SU-DHL-6 (cell line): Measurements from ENCODE around the gene CIBAR2.
"Not testable (repeated sequence)": the region's sequence is repeated elsewhere in the genome, so short reads cannot be mapped to it uniquely, and the experiment has no call there.

Experiments
- H2AFZ ChIP-seq: fragments of 200-600 bp; sonication (generic); 2 replicates; pipeline ENCODE4 v1.6.1; 2014; ENCODE audit warnings: low read depth, mild to moderate bottlenecking, moderate library complexity, mixed read lengths, antibody characterized with exemption, low read length; ENCODE audit not compliant: severe bottlenecking
- H3F3A ChIP-seq: fragments of 200-600 bp; shearing (Covaris generic); 2 replicates; pipeline ENCODE4 v1.6.0; 2016; ENCODE audit warnings: antibody characterized with exemption, mild to moderate bottlenecking; ENCODE audit not compliant: insufficient read depth
- H3K27ac ChIP-seq: fragments of 200-600 bp; sonication (generic); 2 replicates; pipeline ENCODE4 v1.5.1; 2016; ENCODE audit warnings: low read depth, mild to moderate bottlenecking, low read length, moderate library complexity, mixed read lengths
- H3K27me3 ChIP-seq: fragments of 200-600 bp; sonication (generic), shearing (Covaris generic); 2 replicates; pipeline ENCODE4 v1.6.0; 2014; ENCODE audit warnings: mild to moderate bottlenecking, low read length
- H3K36me3 ChIP-seq: fragments of 200-600 bp; sonication (generic); 2 replicates; pipeline ENCODE4 v1.6.1; 2014; ENCODE audit warnings: mild to moderate bottlenecking, low read length, mixed read lengths
- H3K4me2 ChIP-seq: fragments of 300-600, 200-600 bp; shearing (Covaris generic), sonication (generic); 2 replicates; pipeline ENCODE4 v1.6.0; 2014; ENCODE audit warnings: low read length, low read depth, mild to moderate bottlenecking; ENCODE audit not compliant: poor library complexity, severe bottlenecking
- H3K4me3 ChIP-seq: fragments of 200-600 bp; sonication (generic); 2 replicates; pipeline ENCODE4 v1.5.1; 2014; ENCODE audit warnings: antibody characterized with exemption, low read length, mild to moderate bottlenecking, mixed read lengths; ENCODE audit not compliant: insufficient read depth, poor library complexity, severe bottlenecking
- H3K79me2 ChIP-seq: fragments of 200-600 bp; sonication (generic); 2 replicates; pipeline ENCODE4 v1.6.1; 2014; ENCODE audit warnings: mild to moderate bottlenecking, low read length, moderate library complexity; ENCODE audit not compliant: insufficient read depth
- H3K9ac ChIP-seq: fragments of 200-600 bp; sonication (generic); 2 replicates; pipeline ENCODE4 v1.7.0; 2014; ENCODE audit warnings: mild to moderate bottlenecking, low read length
- H3K9me2 ChIP-seq: fragments of 200-600 bp; sonication (generic); replicated peaks from 2 replicates; pipeline ENCODE4 v1.6.1; 2014; ENCODE audit warnings: low read length; ENCODE audit not compliant: insufficient read depth
- H3K9me3 ChIP-seq: fragments of 200-600 bp; sonication (generic); 2 replicates; pipeline ENCODE4 v1.6.1; 2014; ENCODE audit warnings: low read length, mixed read lengths; ENCODE audit not compliant: insufficient read depth
- H4K20me1 ChIP-seq: fragments of 200-600 bp; sonication (generic); 2 replicates; pipeline ENCODE4 v1.6.1; 2014; ENCODE audit warnings: low read depth, mild to moderate bottlenecking, antibody characterized with exemption, low read length, moderate library complexity, mixed read lengths
- CTCF ChIP-seq: fragments of 200-600 bp; sonication (generic); IDR thresholded peaks from one replicate; pipeline ENCODE4 v1.5.1; 2017; ENCODE audit warnings: antibody characterized with exemption, mild to moderate bottlenecking, low read length, moderate library complexity; ENCODE audit not compliant: insufficient read depth, poor library complexity, severe bottlenecking
- EZH2phosphoT487 ChIP-seq: fragments of 200-600 bp; sonication (generic), shearing (Covaris generic); conservative IDR thresholded peaks from 2 replicates; pipeline ENCODE4 v1.6.1; 2018; ENCODE audit warnings: mild to moderate bottlenecking, antibody characterized with exemption, low read length, moderate library complexity, mixed read lengths

CIBAR2 gene

GRCh38 chr16:85124636-85125346, 12.5 kb upstream of the CIBAR2 start:
- Histone ChIP-seq H3K79me2 (no peaks in the 10 kb centered on the region), H3K9me3 (no peaks in the 10 kb centered on the region), H4K20me1 (no peaks in the 10 kb centered on the region), H3K9me2 (no peaks in the 10 kb centered on the region), H3K4me2 (no peak overlapping the region), H3K9ac (no peak overlapping the region), H2AFZ (no peak overlapping the region), H3F3A (no peaks in the 10 kb centered on the region), H3K4me3 (no peak overlapping the region), H3K36me3 (no peaks in the 10 kb centered on the region), H3K27me3 (no peaks in the 10 kb centered on the region), H3K27ac (no peak overlapping the region)
- no peak for TF ChIP-seq EZH2phosphoT487
- no peak for TF ChIP-seq CTCF

- Histone ChIP-seq H3F3A (no peaks in the 10 kb centered on the region), H3K9me3 (no peaks in the 10 kb centered on the region), H3K9ac (no peak overlapping the region), H3K4me2 (no peak overlapping the region), H3K27ac (no peak overlapping the region), H3K27me3 (no peaks in the 10 kb centered on the region), H3K4me3 (no peak overlapping the region), H3K9me2 (no peaks in the 10 kb centered on the region), H4K20me1 (no peaks in the 10 kb centered on the region), H2AFZ (no peak overlapping the region), H3K79me2 (no peaks in the 10 kb centered on the region), H3K36me3 (no peaks in the 10 kb centered on the region)
- TF ChIP-seq EZH2phosphoT487, result no peak
- TF ChIP-seq CTCF, result no peak
Measured at GRCh38 chr16:85123891-85124635, 11.8 kb upstream of the CIBAR2 start.

- not testable (repeated sequence) for H3K27me3 ChIP-seq, H3K27ac ChIP-seq, H3K79me2 ChIP-seq, H3K4me2 ChIP-seq, H3K9ac ChIP-seq, H4K20me1 ChIP-seq, H3K36me3 ChIP-seq, H3F3A ChIP-seq, H3K4me3 ChIP-seq, H2AFZ ChIP-seq, H3K9me2 ChIP-seq, H3K9me3 ChIP-seq
Measured at GRCh38 chr16:85123441-85123840, 11.2 kb upstream of the CIBAR2 start.

GRCh38 chr16:85120006-85120340, 7.7 kb upstream of the CIBAR2 start:
- H3K4me2 ChIP-seq, result no peak overlapping the region
- no peak overlapping the region for H3K9ac ChIP-seq
- no peak overlapping the region for H3K27ac ChIP-seq
- no peaks in the 10 kb centered on the region for H4K20me1 ChIP-seq
- no peaks in the 10 kb centered on the region for H3F3A ChIP-seq
- no peaks in the 10 kb centered on the region for H3K9me3 ChIP-seq
- H3K79me2 ChIP-seq, result no peaks in the 10 kb centered on the region
- no peak overlapping the region for H2AFZ ChIP-seq
- TF ChIP-seq CTCF (no peak), EZH2phosphoT487 (no peak)
- H3K4me3 ChIP-seq, result no peak overlapping the region
- H3K36me3 ChIP-seq, result no peaks in the 10 kb centered on the region
- H3K9me2 ChIP-seq, result no peaks in the 10 kb centered on the region
- no peaks in the 10 kb centered on the region for H3K27me3 ChIP-seq
